GM18498 (cell line): Measurements from ENCODE around the gene SFXN1.
"Not testable (repeated sequence)": the region's sequence is repeated elsewhere in the genome, so short reads cannot be mapped to it uniquely, and the experiment has no call there.

Experiments
- ATAC-seq: cut with Tn5 transposase; IDR thresholded peaks from one replicate; pipeline ENCODE4 v1.9.1; 2021; ENCODE audit warnings: mild to moderate bottlenecking, moderate library complexity; ENCODE audit not compliant: unreplicated experiment

SFXN1 gene

GRCh38 chr5:175478384-175479124 lies at the start of gene SFXN1:
SFXN1 (plus strand) TSS chr5:175478560; CDS start chr5:175492104, 13,544 bp downstream.
- peak; percentile 90 for ATAC-seq

- no peak for ATAC-seq
These were observed 43.6 kb upstream of the SFXN1 start for GRCh38 chr5:175434800-175435199.

- no peak for ATAC-seq
These were observed 42.0 kb upstream of the SFXN1 start for GRCh38 chr5:175436359-175436758.

- no peak for ATAC-seq
These were observed 40.0 kb upstream of the SFXN1 start for GRCh38 chr5:175438234-175438857.

- no peak for ATAC-seq
These were observed 34.8 kb upstream of the SFXN1 start for GRCh38 chr5:175443514-175444059.

- ATAC-seq: peak; percentile 61
These were observed 34.1 kb upstream of the SFXN1 start, which contains the start of gene DRD1 for GRCh38 chr5:175444060-175444904. DRD1 (minus strand) TSS chr5:175444182; CDS start chr5:175443099, 1,083 bp downstream.

GRCh38 chr5:175444905-175445456 lies 33.4 kb upstream of the SFXN1 start:
- ATAC-seq: no peak

GRCh38 chr5:175446378-175446777 lies 32.0 kb upstream of the SFXN1 start:
- not testable (repeated sequence) for ATAC-seq

- ATAC-seq: no peak
These were observed 30.8 kb upstream of the SFXN1 start for GRCh38 chr5:175447571-175447970.

GRCh38 chr5:175448276-175448675 lies 30.1 kb upstream of the SFXN1 start:
- no peak for ATAC-seq

GRCh38 chr5:175452166-175452565 lies 26.2 kb upstream of the SFXN1 start:
- ATAC-seq: no peak

GRCh38 chr5:175454338-175454737 lies 24.0 kb upstream of the SFXN1 start:
- ATAC-seq: not testable (repeated sequence)

- ATAC-seq: no peak
These were observed 22.1 kb upstream of the SFXN1 start for GRCh38 chr5:175456105-175456742.

GRCh38 chr5:175457466-175457865 lies 20.9 kb upstream of the SFXN1 start:
- ATAC-seq: peak; percentile 81

GRCh38 chr5:175460126-175460525 lies 18.2 kb upstream of the SFXN1 start:
- ATAC-seq: no peak

- ATAC-seq: no peak
These were observed 17.8 kb upstream of the SFXN1 start for GRCh38 chr5:175460552-175460951.

- ATAC-seq: no peak
These were observed 17.0 kb upstream of the SFXN1 start for GRCh38 chr5:175461370-175461769.

GRCh38 chr5:175463641-175464040 lies 14.7 kb upstream of the SFXN1 start:
- ATAC-seq: no peak

- peak; percentile 98 for ATAC-seq
These were observed 14.1 kb upstream of the SFXN1 start for GRCh38 chr5:175464074-175464941.

GRCh38 chr5:175464942-175465233 lies 13.5 kb upstream of the SFXN1 start:
- ATAC-seq: no peak
